ENCODE data around the gene PHACTR2.

Gene PHACTR2

GRCh38 chr6:143803769-143804568 lies 126.2 kb downstream of the PHACTR2 start:
- no peak overlapping the region for H3K27ac ChIP-seq (ENCODE audit: insufficient read depth, low read depth, low read length, poor library complexity, severe bottlenecking)
- peaks cover 2% of the 10 kb centered on the region for H3K9me3 ChIP-seq (ENCODE audit: control insufficient read depth, low read length)
- no peak overlapping the region for H3K4me3 ChIP-seq (ENCODE audit: insufficient read depth, low read depth, low read length)
- no peaks in the 10 kb centered on the region for H3K4me1 ChIP-seq (ENCODE audit: control insufficient read depth, insufficient read depth, low read length)
- 91 to 92% methylated on average over 9 of the region's 9 CpGs for WGBS, 2 experiments
- no peaks in the 10 kb centered on the region for H3K36me3 ChIP-seq (ENCODE audit: control insufficient read depth, insufficient read depth, low read length)
- H3K27me3 ChIP-seq (ENCODE audit: control insufficient read depth, insufficient read depth, low read length, poor library complexity, severe bottlenecking) = no peaks in the 10 kb centered on the region

- H3K27ac ChIP-seq (ENCODE audit: insufficient read depth, low read depth, low read length, poor library complexity, severe bottlenecking) = no peak overlapping the region
- no peak overlapping the region for H3K4me3 ChIP-seq (ENCODE audit: insufficient read depth, low read depth, low read length)
- 65 to 67% methylated on average over 4 of the region's 4 CpGs for WGBS, 2 experiments
- H3K36me3 ChIP-seq (ENCODE audit: control insufficient read depth, insufficient read depth, low read length) = no peaks in the 10 kb centered on the region
- no peaks in the 10 kb centered on the region for H3K9me3 ChIP-seq (ENCODE audit: control insufficient read depth, low read length)
- H3K4me1 ChIP-seq (ENCODE audit: control insufficient read depth, insufficient read depth, low read length) = no peaks in the 10 kb centered on the region
- no peaks in the 10 kb centered on the region for H3K27me3 ChIP-seq (ENCODE audit: control insufficient read depth, insufficient read depth, low read length, poor library complexity, severe bottlenecking)
Measured at GRCh38 chr6:143804835-143805239, 127.1 kb downstream of the PHACTR2 start.

- Histone ChIP-seq H3K4me1 (ENCODE audit: control insufficient read depth, insufficient read depth, low read length) (no peaks in the 10 kb centered on the region), H3K27ac (ENCODE audit: insufficient read depth, low read depth, low read length, poor library complexity, severe bottlenecking) (no peak overlapping the region)
Measured at GRCh38 chr6:143806282-143807102, 128.7 kb downstream of the PHACTR2 start.

GRCh38 chr6:143807103-143807772 lies 129.5 kb downstream of the PHACTR2 start:
- Histone ChIP-seq H3K36me3 (ENCODE audit: control insufficient read depth, insufficient read depth, low read length) (no peaks in the 10 kb centered on the region), H3K9me3 (ENCODE audit: control insufficient read depth, low read length) (no peaks in the 10 kb centered on the region), H3K4me3 (ENCODE audit: insufficient read depth, low read depth, low read length) (no peak overlapping the region), H3K4me1 (ENCODE audit: control insufficient read depth, insufficient read depth, low read length) (no peaks in the 10 kb centered on the region), H3K27me3 (ENCODE audit: control insufficient read depth, insufficient read depth, low read length, poor library complexity, severe bottlenecking) (no peaks in the 10 kb centered on the region), H3K27ac (ENCODE audit: insufficient read depth, low read depth, low read length, poor library complexity, severe bottlenecking) (no peak overlapping the region)
- 92 to 99% methylated on average over 5 of the region's 6 CpGs for WGBS, 2 experiments

More at GRCh38 chr6:143806282-143807102, 128.7 kb downstream of the PHACTR2 start:
- no peak overlapping the region for H3K4me3 ChIP-seq (ENCODE audit: insufficient read depth, low read depth, low read length)
- WGBS, 2 experiments = 95% methylated on average over 8 of the region's 8 CpGs
- H3K9me3 ChIP-seq (ENCODE audit: control insufficient read depth, low read length) = no peaks in the 10 kb centered on the region
- no peaks in the 10 kb centered on the region for H3K27me3 ChIP-seq (ENCODE audit: control insufficient read depth, insufficient read depth, low read length, poor library complexity, severe bottlenecking)
- no peaks in the 10 kb centered on the region for H3K36me3 ChIP-seq (ENCODE audit: control insufficient read depth, insufficient read depth, low read length)

- Histone ChIP-seq H3K4me1 (ENCODE audit: control insufficient read depth, insufficient read depth, low read length) (no peaks in the 10 kb centered on the region), H3K4me3 (ENCODE audit: insufficient read depth, low read depth, low read length) (no peak overlapping the region), H3K27me3 (ENCODE audit: control insufficient read depth, insufficient read depth, low read length, poor library complexity, severe bottlenecking) (no peaks in the 10 kb centered on the region), H3K36me3 (ENCODE audit: control insufficient read depth, insufficient read depth, low read length) (no peaks in the 10 kb centered on the region), H3K9me3 (ENCODE audit: control insufficient read depth, low read length) (no peaks in the 10 kb centered on the region), H3K27ac (ENCODE audit: insufficient read depth, low read depth, low read length, poor library complexity, severe bottlenecking) (no peak overlapping the region)
- WGBS, 2 experiments = 94 to 97% methylated on average over 1 of the region's 2 CpGs
Measured at GRCh38 chr6:143810745-143811144, 133.0 kb downstream of the PHACTR2 start.

GRCh38 chr6:143811501-143812157 lies 133.9 kb downstream of the PHACTR2 start:
- Histone ChIP-seq H3K9me3 (ENCODE audit: control insufficient read depth, low read length) (no peaks in the 10 kb centered on the region), H3K4me3 (ENCODE audit: insufficient read depth, low read depth, low read length) (no peak overlapping the region), H3K36me3 (ENCODE audit: control insufficient read depth, insufficient read depth, low read length) (no peaks in the 10 kb centered on the region), H3K27ac (ENCODE audit: insufficient read depth, low read depth, low read length, poor library complexity, severe bottlenecking) (no peak overlapping the region), H3K27me3 (ENCODE audit: control insufficient read depth, insufficient read depth, low read length, poor library complexity, severe bottlenecking) (no peaks in the 10 kb centered on the region), H3K4me1 (ENCODE audit: control insufficient read depth, insufficient read depth, low read length) (no peaks in the 10 kb centered on the region)
- 88 to 95% methylated on average over 1 of the region's 2 CpGs for WGBS, 2 experiments

- H3K4me1 ChIP-seq (ENCODE audit: control insufficient read depth, insufficient read depth, low read length) = no peaks in the 10 kb centered on the region
- no peak overlapping the region for H3K4me3 ChIP-seq (ENCODE audit: insufficient read depth, low read depth, low read length)
- H3K36me3 ChIP-seq (ENCODE audit: control insufficient read depth, insufficient read depth, low read length) = no peaks in the 10 kb centered on the region
- H3K27me3 ChIP-seq (ENCODE audit: control insufficient read depth, insufficient read depth, low read length, poor library complexity, severe bottlenecking) = no peaks in the 10 kb centered on the region
- no peak overlapping the region for H3K27ac ChIP-seq (ENCODE audit: insufficient read depth, low read depth, low read length, poor library complexity, severe bottlenecking)
- no peaks in the 10 kb centered on the region for H3K9me3 ChIP-seq (ENCODE audit: control insufficient read depth, low read length)
Measured at GRCh38 chr6:143817621-143818020, 139.9 kb downstream of the PHACTR2 start.

GRCh38 chr6:143821359-143821758 lies 143.6 kb downstream of the PHACTR2 start:
- Histone ChIP-seq H3K4me3 (ENCODE audit: insufficient read depth, low read depth, low read length) (no peak overlapping the region), H3K27ac (ENCODE audit: insufficient read depth, low read depth, low read length, poor library complexity, severe bottlenecking) (no peak overlapping the region), H3K9me3 (ENCODE audit: control insufficient read depth, low read length) (no peaks in the 10 kb centered on the region), H3K4me1 (ENCODE audit: control insufficient read depth, insufficient read depth, low read length) (no peaks in the 10 kb centered on the region), H3K27me3 (ENCODE audit: control insufficient read depth, insufficient read depth, low read length, poor library complexity, severe bottlenecking) (no peaks in the 10 kb centered on the region), H3K36me3 (ENCODE audit: control insufficient read depth, insufficient read depth, low read length) (no peaks in the 10 kb centered on the region)
- WGBS, 2 experiments = 91 to 94% methylated on average over 3 to 6 of the region's 6 CpGs

GRCh38 chr6:143822584-143823024 lies 144.8 kb downstream of the PHACTR2 start:
- WGBS, 2 experiments = 80 to 81% methylated on average over 3 of the region's 3 CpGs
- no peaks in the 10 kb centered on the region for H3K27me3 ChIP-seq (ENCODE audit: control insufficient read depth, insufficient read depth, low read length, poor library complexity, severe bottlenecking)
- no peaks in the 10 kb centered on the region for H3K4me1 ChIP-seq (ENCODE audit: control insufficient read depth, insufficient read depth, low read length)
- no peak overlapping the region for H3K4me3 ChIP-seq (ENCODE audit: insufficient read depth, low read depth, low read length)
- H3K36me3 ChIP-seq (ENCODE audit: control insufficient read depth, insufficient read depth, low read length) = no peaks in the 10 kb centered on the region
- H3K27ac ChIP-seq (ENCODE audit: insufficient read depth, low read depth, low read length, poor library complexity, severe bottlenecking) = no peak overlapping the region
- no peaks in the 10 kb centered on the region for H3K9me3 ChIP-seq (ENCODE audit: control insufficient read depth, low read length)
